A673 (cell line): ENCODE data around the gene MMP11. TPM values are rescaled to one million over a fixed set of nuclear protein-coding genes. Genes with fewer than 3 reads are reported as not detected.

Source experiments
- BruUV-seq: library from RNA; stranded (reverse); fragments of 400-500 nt; replicated peaks from 2 replicates; lab custom pipeline; 2021; lab: Mats Ljungman, UMichigan
- CTCF ChIA-PET: fragments of 300-600 bp; sonication (Branson Sonifier 250); formaldehyde crosslinking; loops from one replicate; lab custom pipeline; 2022; ENCODE audit warnings: antibody characterized with exemption; lab: Charles Lee
- POLR2A ChIA-PET: fragments of 300-600 bp; sonication (Branson Sonifier 250); formaldehyde crosslinking; loops from one replicate; lab custom pipeline; 2022; ENCODE audit warnings: antibody characterized with exemption; ENCODE audit not compliant: low non-redundant PET; lab: Charles Lee
- DNase-seq: peaks from one replicate; pipeline ENCODE4 v3.0.0-alpha.2; 2015; ENCODE audit warnings: low spot score
- H3K27ac ChIP-seq: fragments of 200-600 bp; sonication (generic); 2 replicates; pipeline ENCODE4 v1.5.1; 2016; ENCODE audit warnings: mixed run types, low read depth, mild to moderate bottlenecking, mixed read lengths, antibody characterized with exemption, low read length; ENCODE audit not compliant: poor library complexity, severe bottlenecking
- H3K27me3 ChIP-seq: fragments of 200-600 bp; sonication (generic); replicated peaks from 2 replicates; pipeline ENCODE4 v1.6.1; 2017; ENCODE audit warnings: mixed run types, low read depth, mild to moderate bottlenecking, mixed read lengths, antibody characterized with exemption, low read length; ENCODE audit not compliant: insufficient read depth, poor library complexity
- H3K36me3 ChIP-seq: fragments of 200-600 bp; sonication (generic); 2 replicates; pipeline ENCODE4 v1.6.1; 2016; ENCODE audit warnings: mixed run types, mild to moderate bottlenecking, mixed read lengths, antibody characterized with exemption, low read length; ENCODE audit not compliant: insufficient read depth, poor library complexity, severe bottlenecking
- H3K4me1 ChIP-seq: fragments of 200-600 bp; sonication (generic); 2 replicates; pipeline ENCODE4 v1.6.1; 2017; ENCODE audit warnings: mixed run types, mild to moderate bottlenecking, mixed read lengths, antibody characterized with exemption, low read length; ENCODE audit not compliant: insufficient read depth, poor library complexity, severe bottlenecking
- H3K4me3 ChIP-seq: fragments of 200-600 bp; sonication (generic); 2 replicates; pipeline ENCODE4 v1.5.1; 2016; ENCODE audit warnings: low read depth, mixed run types, mild to moderate bottlenecking, mixed read lengths, low read length; ENCODE audit not compliant: poor library complexity, severe bottlenecking
- H3K9me3 ChIP-seq: fragments of 200-600 bp; sonication (generic); 2 replicates; pipeline ENCODE4 v1.6.1; 2016; ENCODE audit warnings: mixed run types, low read depth, mild to moderate bottlenecking, mixed read lengths, antibody characterized with exemption, low read length; ENCODE audit not compliant: poor library complexity, severe bottlenecking
- EZH2 ChIP-seq: fragments of 200-600 bp; sonication (generic); IDR thresholded peaks from 2 replicates; pipeline ENCODE4 v1.6.1; 2017; ENCODE audit warnings: borderline replicate concordance, low read depth, mild to moderate bottlenecking, mixed read lengths, antibody characterized with exemption, low read length; ENCODE audit not compliant: poor library complexity, severe bottlenecking
- intact Hi-C: fragments of 100-400 bp; cut with micrococcal nuclease; formaldehyde crosslinking; loops from one replicate; pipeline ENCODE4 v1.10.0; 2022; ENCODE audit not compliant: unreplicated experiment
- total RNA-seq: library from RNA; stranded (reverse); gene quantifications from 2 replicates; pipeline ENCODE4 v1.2.3, GENCODE V29; 2021
- TF ChIP-seq, protein P1 (sequence below): fragments of 300-800, 200-600 bp; sonication (generic); conservative IDR thresholded peaks from 2 replicates; pipeline ENCODE4 v1.5.1; 2017; ENCODE audit warnings: low read depth, mild to moderate bottlenecking, antibody characterized with exemption, low read length, moderate library complexity, mixed read lengths

Gene MMP11
- total RNA-seq, 1 experiment from 2014 or later = 5.1 TPM

DNA sequence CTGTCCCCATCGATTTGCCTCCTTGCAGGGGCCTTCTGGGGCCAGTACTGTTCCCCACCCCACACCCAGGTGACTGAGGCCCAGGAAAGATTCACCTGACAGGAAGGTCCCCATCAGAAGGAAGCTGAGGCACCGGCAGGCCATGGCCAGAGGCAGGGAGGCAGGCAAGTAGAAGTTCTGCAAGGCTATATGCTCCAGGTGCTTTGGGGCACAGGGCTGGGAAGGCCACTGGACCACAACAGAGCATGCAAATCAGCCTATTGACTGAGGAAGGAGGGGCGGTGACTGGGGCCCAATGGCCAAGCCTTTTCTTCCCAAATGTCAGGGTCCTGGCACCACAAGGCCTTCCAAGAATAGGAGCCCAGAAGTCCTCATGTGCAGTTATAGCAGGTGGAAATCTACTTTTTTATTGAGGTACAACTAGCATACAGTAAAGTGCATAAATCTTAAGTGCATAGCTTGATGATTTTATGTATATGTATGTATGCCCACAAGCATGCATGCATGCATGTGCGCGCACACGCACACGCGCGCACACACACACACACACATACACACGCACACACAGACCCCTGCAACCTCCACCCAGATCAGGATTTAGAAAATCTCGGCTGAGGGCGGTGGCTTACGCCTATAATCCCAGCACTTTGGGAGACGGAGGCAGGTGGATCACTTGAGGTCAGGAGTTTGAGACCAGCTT is 18.3 kb upstream of the MMP11 start, which contains the start of gene VPREB3:
Gene VPREB3 (minus strand): TSS at position 206 of the 700 bp plus-strand sequence. CDS start 62 bp downstream, at position 144.
- Histone ChIP-seq H3K36me3 (no peaks in the 10 kb centered on the region), H3K4me3 (no peak within 1 kb of the TSS), H3K4me1 (peaks cover 4% of the 10 kb centered on the region), H3K9me3 (no peaks in the 10 kb centered on the region), H3K27me3 (no peaks in the 10 kb centered on the region), H3K27ac (no peak within 1 kb of the TSS)
- POLR2A ChIA-PET = no interaction called here
- CTCF ChIA-PET = no interaction called here
- no TSS peak for BruUV-seq
- DNase-seq = no peak
- TF ChIP-seq EZH2 = no peak
- TF ChIP-seq, protein P1, sequence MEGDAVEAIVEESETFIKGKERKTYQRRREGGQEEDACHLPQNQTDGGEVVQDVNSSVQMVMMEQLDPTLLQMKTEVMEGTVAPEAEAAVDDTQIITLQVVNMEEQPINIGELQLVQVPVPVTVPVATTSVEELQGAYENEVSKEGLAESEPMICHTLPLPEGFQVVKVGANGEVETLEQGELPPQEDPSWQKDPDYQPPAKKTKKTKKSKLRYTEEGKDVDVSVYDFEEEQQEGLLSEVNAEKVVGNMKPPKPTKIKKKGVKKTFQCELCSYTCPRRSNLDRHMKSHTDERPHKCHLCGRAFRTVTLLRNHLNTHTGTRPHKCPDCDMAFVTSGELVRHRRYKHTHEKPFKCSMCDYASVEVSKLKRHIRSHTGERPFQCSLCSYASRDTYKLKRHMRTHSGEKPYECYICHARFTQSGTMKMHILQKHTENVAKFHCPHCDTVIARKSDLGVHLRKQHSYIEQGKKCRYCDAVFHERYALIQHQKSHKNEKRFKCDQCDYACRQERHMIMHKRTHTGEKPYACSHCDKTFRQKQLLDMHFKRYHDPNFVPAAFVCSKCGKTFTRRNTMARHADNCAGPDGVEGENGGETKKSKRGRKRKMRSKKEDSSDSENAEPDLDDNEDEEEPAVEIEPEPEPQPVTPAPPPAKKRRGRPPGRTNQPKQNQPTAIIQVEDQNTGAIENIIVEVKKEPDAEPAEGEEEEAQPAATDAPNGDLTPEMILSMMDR = no peak
- intact Hi-C loops = no loop called here

DNA sequence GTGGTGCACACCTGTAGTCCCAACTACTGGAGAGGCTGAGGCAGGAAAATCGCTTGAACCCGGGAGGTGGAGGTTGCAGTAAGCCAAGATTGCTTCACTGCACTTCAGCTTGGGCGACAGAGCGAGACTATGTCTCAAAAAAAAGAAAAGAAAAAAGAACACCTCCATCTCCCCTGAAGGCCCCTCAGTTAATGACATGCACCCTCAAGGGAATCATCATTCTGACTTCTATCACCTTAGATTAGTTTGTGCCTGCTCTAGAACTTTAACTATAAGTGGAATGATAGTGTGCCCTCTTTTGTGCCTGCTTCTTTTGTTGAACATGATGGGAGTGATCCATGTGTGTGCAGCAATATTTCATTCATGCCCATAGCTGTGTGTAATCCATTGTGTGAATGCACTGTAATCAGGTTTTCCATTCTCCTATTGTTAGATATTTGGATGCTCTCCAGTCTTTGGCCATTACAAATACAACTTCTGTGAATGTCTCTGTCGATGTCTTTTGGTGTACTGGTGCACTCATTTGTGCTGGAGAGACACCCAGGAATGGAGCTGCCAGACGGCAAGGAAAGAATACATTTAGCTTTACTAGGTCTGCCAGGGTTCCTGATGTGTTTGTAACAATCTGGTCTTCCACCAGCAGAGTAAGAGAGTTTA is 17.5 kb upstream of the MMP11 start:
- no peaks in the 10 kb centered on the region for H3K36me3 ChIP-seq
- intact Hi-C loops = no loop called here
- CTCF ChIA-PET = no interaction called here
- no peak overlapping the region for H3K27ac ChIP-seq
- POLR2A ChIA-PET = no interaction called here
- no peaks in the 10 kb centered on the region for H3K27me3 ChIP-seq
- TF ChIP-seq, protein P1 = no peak
- no peak for TF ChIP-seq EZH2
- no TSS peak for BruUV-seq
- no peak for DNase-seq
- H3K9me3 ChIP-seq = no peaks in the 10 kb centered on the region
- no peak overlapping the region for H3K4me3 ChIP-seq
- H3K4me1 ChIP-seq = no peaks in the 10 kb centered on the region

GRCh38 chr22:23755711-23756110 is 16.9 kb upstream of the MMP11 start:
- no peak for DNase-seq
- Histone ChIP-seq H3K27ac (no peak overlapping the region), H3K36me3 (no peaks in the 10 kb centered on the region), H3K4me3 (no peak overlapping the region), H3K4me1 (no peaks in the 10 kb centered on the region), H3K9me3 (no peaks in the 10 kb centered on the region), H3K27me3 (no peaks in the 10 kb centered on the region)
- TF ChIP-seq EZH2 = no peak
- TF ChIP-seq, protein P1 = no peak
- intact Hi-C loops = no loop called here
- CTCF ChIA-PET = no interaction called here
- BruUV-seq = no TSS peak
- POLR2A ChIA-PET = no interaction called here
